ENCODE data around the gene GARIN5B. TPM values are rescaled to one million over a fixed set of nuclear protein-coding genes. Genes with fewer than 3 reads are reported as not detected.

Gene GARIN5B
- total and polyA plus RNA-seq, 4 donors = 0.09 TPM; not detected in 3

- Histone ChIP-seq H3K27me3 (ENCODE audit: control insufficient read depth in 3 of 3, insufficient read depth in 3 of 3, low read length in 2 of 3) (peaks cover 0 to 24% (median 7%) of the 10 kb centered on the region in 3 donors), H3K9me3 (ENCODE audit: control insufficient read depth in 4 of 4, insufficient read depth in 3 of 4, low read length in 3 of 4) (no peaks in the 10 kb centered on the region), H3K4me1 (ENCODE audit: control insufficient read depth in 5 of 5, insufficient read depth in 5 of 5, low read length in 5 of 5) (peaks cover 0 to 6% (median 0%) of the 10 kb centered on the region in 5 donors), H3K27ac (ENCODE audit: low read depth in 1 of 2, low read length in 1 of 2) (no peak overlapping the region), H3K36me3 (ENCODE audit: control insufficient read depth in 4 of 4, insufficient read depth in 4 of 4, low read length in 4 of 4) (no peaks in the 10 kb centered on the region), H3K9ac (ENCODE audit: insufficient read depth in 1 of 2, low read length in 2 of 2) (no peak overlapping the region), H3K4me3 (no peak overlapping the region)
- ATAC-seq (ENCODE audit: insufficient read depth, low FRiP score) = no peak
- DNase-seq = no peak
- WGBS, 2 donors = 87 to 91% methylated on average over 16 to 19 of the region's 19 CpGs
- no peak for TF ChIP-seq CTCF (IDR thresholded peaks at IDR 0.05; ENCODE audit: control extremely low read depth, extremely low read depth)
Measured at GRCh38 chr19:55358493-55358892, 4.6 kb downstream of the GARIN5B start.

- no peaks in the 10 kb centered on the region for H3K36me3 ChIP-seq (ENCODE audit: control insufficient read depth in 4 of 4, insufficient read depth in 4 of 4, low read length in 4 of 4)
- peaks cover 0 to 11% (median 3%) of the 10 kb centered on the region in 5 donors for H3K4me1 ChIP-seq (ENCODE audit: control insufficient read depth in 5 of 5, insufficient read depth in 5 of 5, low read length in 5 of 5)
- peaks cover 0 to under 1% (median 0%) of the 10 kb centered on the region in 4 donors for H3K9me3 ChIP-seq (ENCODE audit: control insufficient read depth in 4 of 4, insufficient read depth in 3 of 4, low read length in 3 of 4)
- H3K27me3 ChIP-seq (ENCODE audit: control insufficient read depth in 3 of 3, insufficient read depth in 3 of 3, low read length in 2 of 3) = peaks cover 0 to 45% (median 26%) of the 10 kb centered on the region in 3 donors
- WGBS, 2 donors = 35 to 38% methylated on average over 12 to 13 of the region's 13 CpGs
- no peak for TF ChIP-seq CTCF (IDR thresholded peaks at IDR 0.05; ENCODE audit: control extremely low read depth, extremely low read depth)
- ATAC-seq (ENCODE audit: insufficient read depth, low FRiP score) (no peak), DNase-seq (peak in 2 of 3 donors; percentile 54 to 61)
- H3K9ac ChIP-seq (ENCODE audit: insufficient read depth in 1 of 2, low read length in 2 of 2) = no peak overlapping the region
- no peak overlapping the region for H3K27ac ChIP-seq (ENCODE audit: low read depth in 1 of 2, low read length in 1 of 2)
- H3K4me3 ChIP-seq = no peak overlapping the region
Measured at GRCh38 chr19:55355213-55355821, 7.7 kb downstream of the GARIN5B start.

GRCh38 chr19:55354698-55355212, 8.3 kb downstream of the GARIN5B start, which contains the start of gene COX6B2:
COX6B2 (minus strand) TSS chr19:55354719; CDS start chr19:55354521, 198 bp downstream.
- H3K9ac ChIP-seq (ENCODE audit: insufficient read depth in 1 of 2, low read length in 2 of 2) = peak within 1 kb of the TSS in 1 of 2 donors; percentile 5
- no peak for DNase-seq
- peaks cover 0 to 45% (median 26%) of the 10 kb centered on the region in 3 donors for H3K27me3 ChIP-seq (ENCODE audit: control insufficient read depth in 3 of 3, insufficient read depth in 3 of 3, low read length in 2 of 3)
- H3K9me3 ChIP-seq (ENCODE audit: control insufficient read depth in 4 of 4, insufficient read depth in 3 of 4, low read length in 3 of 4) = peaks cover 0 to 3% (median 0%) of the 10 kb centered on the region in 4 donors
- no peak within 1 kb of the TSS for H3K27ac ChIP-seq (ENCODE audit: low read depth in 1 of 2, low read length in 1 of 2)
- no peak for ATAC-seq (ENCODE audit: insufficient read depth, low FRiP score)
- 3% methylated on average over 24 to 41 of the region's 43 CpGs for WGBS, 2 donors
- TF ChIP-seq CTCF (IDR thresholded peaks at IDR 0.05; ENCODE audit: control extremely low read depth, extremely low read depth) = no peak
- no peak within 1 kb of the TSS for H3K4me3 ChIP-seq
- peaks cover 0 to 11% (median 3%) of the 10 kb centered on the region in 5 donors for H3K4me1 ChIP-seq (ENCODE audit: control insufficient read depth in 5 of 5, insufficient read depth in 5 of 5, low read length in 5 of 5)
- no peaks in the 10 kb centered on the region for H3K36me3 ChIP-seq (ENCODE audit: control insufficient read depth in 4 of 4, insufficient read depth in 4 of 4, low read length in 4 of 4)

Data from lung (tissue), 12 donors.